ENCODE data around the gene TMEM117.

DNA sequence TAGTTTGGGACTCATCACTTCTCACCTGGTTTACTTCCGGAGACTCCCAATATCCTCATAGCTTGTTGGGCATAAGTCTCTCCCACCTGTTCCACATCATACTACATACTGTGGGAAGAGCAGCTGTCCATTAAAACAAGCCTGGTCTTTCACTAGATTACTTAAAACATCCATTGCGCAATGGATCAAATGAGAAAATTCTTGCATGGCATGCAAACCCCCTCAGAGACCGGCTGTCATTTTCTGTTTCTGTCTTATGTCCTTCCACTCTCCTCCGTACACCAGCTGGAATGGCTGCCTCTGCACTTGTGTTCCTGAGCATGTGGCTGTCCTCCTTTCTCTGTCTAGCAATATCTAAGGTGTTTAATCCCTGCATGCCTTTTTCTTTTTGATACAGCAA is 265.6 kb downstream of the TMEM117 start:
- TF ChIP-seq, protein P1, sequence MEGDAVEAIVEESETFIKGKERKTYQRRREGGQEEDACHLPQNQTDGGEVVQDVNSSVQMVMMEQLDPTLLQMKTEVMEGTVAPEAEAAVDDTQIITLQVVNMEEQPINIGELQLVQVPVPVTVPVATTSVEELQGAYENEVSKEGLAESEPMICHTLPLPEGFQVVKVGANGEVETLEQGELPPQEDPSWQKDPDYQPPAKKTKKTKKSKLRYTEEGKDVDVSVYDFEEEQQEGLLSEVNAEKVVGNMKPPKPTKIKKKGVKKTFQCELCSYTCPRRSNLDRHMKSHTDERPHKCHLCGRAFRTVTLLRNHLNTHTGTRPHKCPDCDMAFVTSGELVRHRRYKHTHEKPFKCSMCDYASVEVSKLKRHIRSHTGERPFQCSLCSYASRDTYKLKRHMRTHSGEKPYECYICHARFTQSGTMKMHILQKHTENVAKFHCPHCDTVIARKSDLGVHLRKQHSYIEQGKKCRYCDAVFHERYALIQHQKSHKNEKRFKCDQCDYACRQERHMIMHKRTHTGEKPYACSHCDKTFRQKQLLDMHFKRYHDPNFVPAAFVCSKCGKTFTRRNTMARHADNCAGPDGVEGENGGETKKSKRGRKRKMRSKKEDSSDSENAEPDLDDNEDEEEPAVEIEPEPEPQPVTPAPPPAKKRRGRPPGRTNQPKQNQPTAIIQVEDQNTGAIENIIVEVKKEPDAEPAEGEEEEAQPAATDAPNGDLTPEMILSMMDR (IDR thresholded peaks at IDR 0.05): no peak
- no peak for TF ChIP-seq POLR2A (IDR thresholded peaks at IDR 0.05)

Data from esophagus squamous epithelium (tissue), 4 donors.